Measurements from ENCODE around the gene CSNK1G1. TPM values are rescaled to one million over a fixed set of nuclear protein-coding genes. Genes with fewer than 3 reads are reported as not detected.

The CSNK1G1 gene
- total RNA-seq, 1 experiment from 2014 or later: 11.5 TPM

DNA sequence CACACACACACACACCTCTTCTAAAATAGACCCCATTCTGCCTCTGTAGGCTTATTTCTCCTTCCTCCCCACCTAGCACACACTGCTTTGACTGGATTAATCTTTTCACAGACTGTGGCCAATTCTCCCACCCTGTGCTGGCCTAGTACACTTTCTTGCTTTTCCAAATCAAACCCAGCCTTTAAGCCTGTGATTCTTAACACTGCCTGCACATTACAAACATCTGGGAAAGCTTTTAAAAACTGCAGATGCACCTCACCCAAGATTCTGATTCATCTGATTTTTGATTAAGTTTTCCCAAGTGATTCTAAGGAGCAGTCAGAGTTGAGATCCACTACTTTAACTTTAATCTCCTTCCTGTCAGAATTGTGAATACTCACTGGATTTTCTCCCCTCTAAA lies 12.8 kb downstream of the CSNK1G1 start:
- Mint-ChIP-seq H3K9me3 (ENCODE audit: unreplicated experiment) (no peaks in the 10 kb centered on the region), H3K36me3 (ENCODE audit: insufficient read depth, unreplicated experiment) (peaks cover 11% of the 10 kb centered on the region), H3K4me1 (ENCODE audit: low read depth, unreplicated experiment) (no peaks in the 10 kb centered on the region), H3K27ac (ENCODE audit: unreplicated experiment) (no peak overlapping the region), H3K4me3 (ENCODE audit: unreplicated experiment) (no peak overlapping the region), H3K27me3 (ENCODE audit: insufficient read depth, unreplicated experiment) (no peaks in the 10 kb centered on the region)
- H3K9me3 ChIP-seq: no peaks in the 10 kb centered on the region
- POLR2A ChIA-PET: no interaction called here
- TF ChIP-seq, protein P1, sequence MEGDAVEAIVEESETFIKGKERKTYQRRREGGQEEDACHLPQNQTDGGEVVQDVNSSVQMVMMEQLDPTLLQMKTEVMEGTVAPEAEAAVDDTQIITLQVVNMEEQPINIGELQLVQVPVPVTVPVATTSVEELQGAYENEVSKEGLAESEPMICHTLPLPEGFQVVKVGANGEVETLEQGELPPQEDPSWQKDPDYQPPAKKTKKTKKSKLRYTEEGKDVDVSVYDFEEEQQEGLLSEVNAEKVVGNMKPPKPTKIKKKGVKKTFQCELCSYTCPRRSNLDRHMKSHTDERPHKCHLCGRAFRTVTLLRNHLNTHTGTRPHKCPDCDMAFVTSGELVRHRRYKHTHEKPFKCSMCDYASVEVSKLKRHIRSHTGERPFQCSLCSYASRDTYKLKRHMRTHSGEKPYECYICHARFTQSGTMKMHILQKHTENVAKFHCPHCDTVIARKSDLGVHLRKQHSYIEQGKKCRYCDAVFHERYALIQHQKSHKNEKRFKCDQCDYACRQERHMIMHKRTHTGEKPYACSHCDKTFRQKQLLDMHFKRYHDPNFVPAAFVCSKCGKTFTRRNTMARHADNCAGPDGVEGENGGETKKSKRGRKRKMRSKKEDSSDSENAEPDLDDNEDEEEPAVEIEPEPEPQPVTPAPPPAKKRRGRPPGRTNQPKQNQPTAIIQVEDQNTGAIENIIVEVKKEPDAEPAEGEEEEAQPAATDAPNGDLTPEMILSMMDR (IDR thresholded peaks at IDR 0.05; ENCODE audit: insufficient read depth in 1 of 2, low read depth in 1 of 2, low read length in 1 of 2, severe bottlenecking in 1 of 2, unreplicated experiment in 1 of 2): no peak
- no peaks in the 10 kb centered on the region for H3K36me3 ChIP-seq (ENCODE audit: control insufficient read depth, insufficient read depth, low read length)
- CTCF ChIA-PET: no interaction called here
- no peak for DNase-seq
- no peaks in the 10 kb centered on the region for H3K4me1 ChIP-seq
- no peaks in the 10 kb centered on the region for H3K27me3 ChIP-seq (replicated peaks; ENCODE audit: control insufficient read depth, insufficient read depth, low read length)
- intact Hi-C loops (cut with micrococcal nuclease; ENCODE audit: unreplicated experiment): no loop called here
- no peak overlapping the region for H3K4me3 ChIP-seq (ENCODE audit: low read depth, low read length)
- no TSS peak for BruUV-seq (replicated peaks)

DNA sequence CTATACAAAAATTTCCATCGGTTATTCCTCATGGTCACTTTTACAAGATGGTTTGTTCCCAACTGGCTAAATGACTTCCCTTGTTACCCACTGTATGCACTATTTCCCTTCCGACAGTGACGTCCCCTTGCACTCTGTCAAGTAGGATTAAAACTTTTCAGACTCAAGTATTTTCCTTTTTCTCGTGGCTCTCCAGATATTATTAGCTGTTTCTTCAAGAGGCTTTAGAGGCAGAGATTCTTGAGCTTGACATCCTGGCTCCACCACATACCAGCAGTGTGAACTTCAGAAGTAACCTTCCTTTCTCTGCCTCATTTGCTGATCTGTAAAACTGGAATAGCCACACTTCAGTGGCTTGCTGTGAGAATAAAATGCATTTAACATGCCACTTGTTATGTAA lies 14.0 kb downstream of the CSNK1G1 start:
- Histone ChIP-seq H3K4me3 (ENCODE audit: low read depth, low read length) (no peak overlapping the region), H3K36me3 (ENCODE audit: control insufficient read depth, insufficient read depth, low read length) (no peaks in the 10 kb centered on the region), H3K27me3 (replicated peaks; ENCODE audit: control insufficient read depth, insufficient read depth, low read length) (no peaks in the 10 kb centered on the region), H3K9me3 (no peaks in the 10 kb centered on the region), H3K4me1 (no peaks in the 10 kb centered on the region)
- TF ChIP-seq, protein P1 (IDR thresholded peaks at IDR 0.05; ENCODE audit: insufficient read depth in 1 of 2, low read depth in 1 of 2, low read length in 1 of 2, severe bottlenecking in 1 of 2, unreplicated experiment in 1 of 2): no peak
- Mint-ChIP-seq H3K4me3 (ENCODE audit: unreplicated experiment) (no peak overlapping the region), H3K27ac (ENCODE audit: unreplicated experiment) (no peak overlapping the region), H3K4me1 (ENCODE audit: low read depth, unreplicated experiment) (no peaks in the 10 kb centered on the region), H3K27me3 (ENCODE audit: insufficient read depth, unreplicated experiment) (no peaks in the 10 kb centered on the region), H3K9me3 (ENCODE audit: unreplicated experiment) (no peaks in the 10 kb centered on the region), H3K36me3 (ENCODE audit: insufficient read depth, unreplicated experiment) (peaks cover 5% of the 10 kb centered on the region)
- ChIA-PET POLR2A (interaction anchor here (0.6 kb wide), 1 partner anchor 21 kb away, joined by 6 read pairs; no protein-coding TSS in a partner anchor), CTCF (no interaction called here)
- DNase-seq: no peak
- no TSS peak for BruUV-seq (replicated peaks)
- intact Hi-C loops (cut with micrococcal nuclease; ENCODE audit: unreplicated experiment): no loop called here

DNA sequence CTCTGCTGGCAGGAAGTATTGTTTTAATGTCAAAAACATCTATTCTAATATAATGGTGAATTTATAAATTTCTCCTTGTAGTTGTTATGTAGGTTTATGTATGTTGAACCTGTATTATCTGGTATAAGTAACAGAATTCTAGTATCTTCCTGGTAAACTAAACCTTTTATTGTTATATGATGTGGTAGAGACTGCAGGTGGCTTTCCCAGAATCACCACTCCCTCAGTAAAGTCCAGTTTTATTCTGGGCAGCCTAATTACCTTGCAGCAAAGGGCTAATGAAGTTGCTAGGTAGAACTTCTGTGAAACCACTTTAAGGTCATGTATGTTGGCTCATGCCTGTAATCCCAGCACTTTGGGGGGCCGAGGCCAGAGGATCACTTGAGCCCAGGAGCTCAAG lies 15.6 kb downstream of the CSNK1G1 start:
- TF ChIP-seq, protein P1 (IDR thresholded peaks at IDR 0.05; ENCODE audit: insufficient read depth in 1 of 2, low read depth in 1 of 2, low read length in 1 of 2, severe bottlenecking in 1 of 2, unreplicated experiment in 1 of 2): no peak
- H3K27me3 ChIP-seq (replicated peaks; ENCODE audit: control insufficient read depth, insufficient read depth, low read length): no peaks in the 10 kb centered on the region
- no peaks in the 10 kb centered on the region for H3K9me3 ChIP-seq
- no peaks in the 10 kb centered on the region for H3K27me3 Mint-ChIP-seq (ENCODE audit: insufficient read depth, unreplicated experiment)
- intact Hi-C loops (cut with micrococcal nuclease; ENCODE audit: unreplicated experiment): no loop called here
- H3K4me3 ChIP-seq (ENCODE audit: low read depth, low read length): no peak overlapping the region
- no peaks in the 10 kb centered on the region for H3K4me1 Mint-ChIP-seq (ENCODE audit: low read depth, unreplicated experiment)
- ChIA-PET CTCF (no interaction called here), POLR2A (no interaction called here)
- DNase-seq: no peak
- H3K36me3 ChIP-seq (ENCODE audit: control insufficient read depth, insufficient read depth, low read length): no peaks in the 10 kb centered on the region
- H3K9me3 Mint-ChIP-seq (ENCODE audit: unreplicated experiment): no peaks in the 10 kb centered on the region
- no TSS peak for BruUV-seq (replicated peaks)
- H3K27ac Mint-ChIP-seq (ENCODE audit: unreplicated experiment): no peak overlapping the region
- peaks cover 5% of the 10 kb centered on the region for H3K36me3 Mint-ChIP-seq (ENCODE audit: insufficient read depth, unreplicated experiment)
- H3K4me3 Mint-ChIP-seq (ENCODE audit: unreplicated experiment): no peak overlapping the region
- no peaks in the 10 kb centered on the region for H3K4me1 ChIP-seq
